ENCODE measurements around the gene FHL2. TPM values are rescaled to one million over a fixed set of nuclear protein-coding genes. Genes with fewer than 3 reads are reported as not detected.

Gene FHL2
- total and polyA plus RNA-seq, 4 donors, result 3.9 to 9.0 (median 6.5) TPM

GRCh38 chr2:105387225-105387624 lies 11.6 kb downstream of the FHL2 start:
- H3K27me3 ChIP-seq (ENCODE audit: control insufficient read depth in 4 of 4, insufficient read depth in 4 of 4, low read length in 3 of 4), result no peaks in the 10 kb centered on the region
- H3K9ac ChIP-seq (ENCODE audit: low read depth in 1 of 2, low read length in 2 of 2), result no peak overlapping the region
- no peak overlapping the region for H3K4me3 ChIP-seq (ENCODE audit: low read depth in 1 of 3, low read length in 3 of 3)
- TF ChIP-seq YY1 (IDR thresholded peaks at IDR 0.05) (no peak), REST (IDR thresholded peaks at IDR 0.05) (no peak), CTCF (IDR thresholded peaks at IDR 0.05; ENCODE audit: low read depth, low read length, missing input control) (no peak), GABPA (IDR thresholded peaks at IDR 0.05 in 1 of 2, conservative IDR thresholded peaks at IDR 0.05 in 1 of 2) (no peak), RXRA (IDR thresholded peaks at IDR 0.05) (no peak), SP1 (IDR thresholded peaks at IDR 0.05) (no peak), HNF4G (IDR thresholded peaks at IDR 0.05) (no peak), MAX (IDR thresholded peaks at IDR 0.05) (no peak), JUND (IDR thresholded peaks at IDR 0.05) (no peak), TAF1 (conservative IDR thresholded peaks at IDR 0.05) (no peak)
- no peak for DNase-seq (ENCODE audit: low spot score)
- no peaks in the 10 kb centered on the region for H3K9me3 ChIP-seq (ENCODE audit: control insufficient read depth in 4 of 4, low read length in 3 of 4)
- H3K36me3 ChIP-seq (ENCODE audit: control insufficient read depth in 4 of 4, insufficient read depth in 3 of 4, low read depth in 1 of 4, low read length in 3 of 4), result peaks cover 0 to 8% (median 0%) of the 10 kb centered on the region in 4 donors
- H3K27ac ChIP-seq (ENCODE audit: low read depth in 1 of 2, low read length in 2 of 2), result no peak overlapping the region
- no peaks in the 10 kb centered on the region for H3K4me1 ChIP-seq (ENCODE audit: control insufficient read depth in 4 of 4, insufficient read depth in 4 of 4, low read length in 3 of 4)
- 94% methylated on average over 4 of the region's 4 CpGs for WGBS

GRCh38 chr2:105385731-105386540 lies 12.9 kb downstream of the FHL2 start:
- TF ChIP-seq MAX (IDR thresholded peaks at IDR 0.05), result no peak
- TF ChIP-seq FOXA2 (IDR thresholded peaks at IDR 0.05), result no peak
- TF ChIP-seq REST (IDR thresholded peaks at IDR 0.05), result no peak
- no peak for TF ChIP-seq GABPA (IDR thresholded peaks at IDR 0.05 in 1 of 2, conservative IDR thresholded peaks at IDR 0.05 in 1 of 2)
- TF ChIP-seq RAD21 (IDR thresholded peaks at IDR 0.05), result no peak
- no peak for TF ChIP-seq YY1 (IDR thresholded peaks at IDR 0.05)
- no peak for TF ChIP-seq TAF1 (conservative IDR thresholded peaks at IDR 0.05)
- TF ChIP-seq CTCF (IDR thresholded peaks at IDR 0.05; ENCODE audit: low read depth, low read length, missing input control), result no peak
- TF ChIP-seq EGR1 (IDR thresholded peaks at IDR 0.05; ENCODE audit: low read depth in 2 of 2), result no peak
- TF ChIP-seq NR2F2 (IDR thresholded peaks at IDR 0.05), result no peak
- no peak for TF ChIP-seq ATF3 (IDR thresholded peaks at IDR 0.05)
- TF ChIP-seq JUND (IDR thresholded peaks at IDR 0.05), result no peak
- no peak for TF ChIP-seq HNF4G (IDR thresholded peaks at IDR 0.05)
- TF ChIP-seq SP1 (IDR thresholded peaks at IDR 0.05), result no peak
- TF ChIP-seq RXRA (IDR thresholded peaks at IDR 0.05), result no peak
- no peak for TF ChIP-seq HNF4A (conservative IDR thresholded peaks at IDR 0.05)
- no peak overlapping the region for H3K27ac ChIP-seq (ENCODE audit: low read depth in 1 of 2, low read length in 2 of 2)
- DNase-seq (ENCODE audit: low spot score), result no peak
- no peaks in the 10 kb centered on the region for H3K9me3 ChIP-seq (ENCODE audit: control insufficient read depth in 4 of 4, low read length in 3 of 4)
- H3K27me3 ChIP-seq (ENCODE audit: control insufficient read depth in 4 of 4, insufficient read depth in 4 of 4, low read length in 3 of 4), result no peaks in the 10 kb centered on the region
- H3K9ac ChIP-seq (ENCODE audit: low read depth in 1 of 2, low read length in 2 of 2), result no peak overlapping the region
- H3K4me1 ChIP-seq (ENCODE audit: control insufficient read depth in 4 of 4, insufficient read depth in 4 of 4, low read length in 3 of 4), result no peaks in the 10 kb centered on the region
- no peak overlapping the region for H3K4me3 ChIP-seq (ENCODE audit: low read depth in 1 of 3, low read length in 3 of 3)
- H3K36me3 ChIP-seq (ENCODE audit: control insufficient read depth in 4 of 4, insufficient read depth in 3 of 4, low read depth in 1 of 4, low read length in 3 of 4), result peaks cover 0 to 8% (median 0%) of the 10 kb centered on the region in 4 donors
- 89% methylated on average over 20 of the region's 20 CpGs for WGBS
